NCI-H345 treated with DMSO at 0.1 percent for 48 hours (cell line): ENCODE data around the gene CD46.
"Not testable (repeated sequence)": the region's sequence is repeated elsewhere in the genome, so short reads cannot be mapped to it uniquely, and the experiment has no call there.

Experiments
- DNase-seq: peaks from one replicate; lab custom pipeline; 2025; ENCODE audit not compliant: unreplicated experiment; lab: John Stamatoyannopoulos, UW

Gene CD46

GRCh38 chr1:207750631-207751305 is 1.1 kb upstream of the CD46 start:
- DNase-seq = no peak

DNA sequence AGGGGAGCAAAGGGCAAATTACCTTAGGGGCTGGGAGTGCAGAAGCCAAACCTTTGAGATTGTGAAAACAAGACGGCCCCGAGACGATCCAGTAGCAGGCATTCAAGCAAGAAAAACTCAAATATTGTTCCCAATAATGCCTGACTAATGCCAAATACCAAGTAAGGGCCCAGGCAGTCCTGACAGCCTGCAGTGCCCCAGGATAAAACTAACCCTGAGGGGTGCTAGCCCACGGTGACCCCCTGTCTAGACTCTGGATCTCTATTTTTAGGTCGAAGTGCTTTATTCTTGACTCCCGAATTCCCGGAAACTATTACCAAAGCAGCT is 428 bp upstream of the CD46 start:
- DNase-seq = not testable (repeated sequence)

GRCh38 chr1:207752456-207752998 is 673 bp downstream of the CD46 start:
- DNase-seq = peak; percentile 15

GRCh38 chr1:207753611-207754010 is 1.8 kb downstream of the CD46 start:
- no peak for DNase-seq

GRCh38 chr1:207754011-207754410 is 2.2 kb downstream of the CD46 start:
- no peak for DNase-seq

GRCh38 chr1:207754974-207755700 is 3.3 kb downstream of the CD46 start:
- DNase-seq = no peak

- no peak for DNase-seq
These were observed 4.2 kb downstream of the CD46 start for GRCh38 chr1:207755846-207756693.

GRCh38 chr1:207762622-207763021 is 10.8 kb downstream of the CD46 start:
- DNase-seq = no peak

GRCh38 chr1:207763091-207763490 is 11.2 kb downstream of the CD46 start:
- no peak for DNase-seq

DNA sequence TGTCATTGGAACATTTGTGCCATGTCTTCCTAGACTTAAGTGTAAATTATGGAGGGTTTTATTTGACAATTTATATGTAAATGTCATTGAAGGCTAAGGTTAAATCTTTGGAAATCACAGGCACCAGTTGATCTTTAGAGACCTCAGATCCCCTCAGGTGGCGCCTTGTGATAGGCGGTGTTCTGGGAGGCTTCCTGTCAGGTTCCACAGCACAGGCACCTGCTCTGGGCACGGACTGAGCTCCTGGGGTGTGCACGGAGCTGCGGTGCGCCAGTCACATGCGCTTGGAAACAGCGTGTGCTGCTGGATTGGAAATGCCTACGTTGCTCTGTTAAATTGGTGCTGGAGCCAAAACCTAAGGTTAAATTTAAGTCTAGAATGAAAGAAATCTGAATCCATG is 12.1 kb downstream of the CD46 start:
- no peak for DNase-seq

DNA sequence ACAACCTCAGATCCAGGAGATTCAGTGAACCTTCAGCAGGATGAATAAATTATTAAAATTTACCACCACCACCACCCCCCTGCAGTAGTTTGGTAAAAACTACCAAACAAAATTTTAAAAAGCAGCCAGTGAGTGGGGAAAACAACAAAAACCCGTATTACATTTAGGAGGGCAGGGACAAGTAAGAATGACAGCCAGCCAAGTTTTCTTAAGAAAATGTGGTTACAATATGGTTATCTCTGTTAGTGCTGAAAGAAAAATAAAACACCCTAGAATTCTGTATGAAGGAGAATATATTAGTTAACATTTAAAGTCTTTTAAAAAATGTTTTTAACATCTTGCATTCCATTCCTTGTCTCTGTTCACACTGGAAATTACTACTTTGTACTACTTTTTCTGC is 14.7 kb downstream of the CD46 start:
- no peak for DNase-seq

GRCh38 chr1:207770514-207770913 is 18.7 kb downstream of the CD46 start:
- not testable (repeated sequence) for DNase-seq

GRCh38 chr1:207776045-207776444 is 24.2 kb downstream of the CD46 start:
- not testable (repeated sequence) for DNase-seq

- DNase-seq = not testable (repeated sequence)
These were observed 25.6 kb downstream of the CD46 start for GRCh38 chr1:207777412-207777811.

- DNase-seq = no peak
These were observed 27.2 kb downstream of the CD46 start for GRCh38 chr1:207779008-207779407.

- no peak for DNase-seq
These were observed 29.5 kb downstream of the CD46 start for GRCh38 chr1:207781312-207781711.

DNA sequence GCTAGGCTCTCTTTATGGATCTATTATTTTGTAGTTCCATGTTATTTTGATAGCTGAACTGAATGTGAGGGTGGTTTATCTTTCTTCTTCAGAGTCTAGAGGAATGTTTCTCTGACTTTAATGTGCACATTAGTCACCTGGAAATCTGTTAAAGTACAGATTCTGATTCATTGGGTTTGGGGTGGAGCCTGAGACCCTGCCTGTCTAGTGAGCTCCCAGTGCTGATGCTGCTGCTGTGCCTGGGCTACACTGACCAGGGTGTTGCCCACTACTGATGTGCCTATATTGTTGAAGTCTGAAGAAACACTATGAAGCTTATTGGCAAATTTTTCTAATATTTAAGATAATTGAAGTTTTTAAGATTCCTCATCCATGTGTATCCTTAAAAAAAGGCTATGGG is 35.9 kb downstream of the CD46 start:
- DNase-seq = no peak

DNA sequence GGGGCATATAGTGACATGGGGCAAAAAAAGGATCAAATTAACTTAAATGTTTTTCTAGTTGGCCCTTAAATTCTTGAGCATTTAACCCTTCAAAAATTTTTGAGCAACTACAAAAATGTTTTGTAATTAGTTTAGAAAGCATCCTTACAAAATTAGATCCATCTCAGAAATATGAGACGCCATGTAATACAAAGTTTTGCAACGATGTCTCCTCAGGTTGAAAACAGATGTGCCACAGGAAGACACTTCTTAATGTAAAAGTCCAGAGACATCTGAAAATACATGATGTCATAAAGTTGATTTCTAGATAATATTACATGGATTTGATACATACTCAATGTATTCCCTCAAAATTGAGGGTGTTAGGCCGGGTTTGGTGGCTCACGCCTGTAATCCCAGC is 37.5 kb downstream of the CD46 start:
- DNase-seq = no peak

DNA sequence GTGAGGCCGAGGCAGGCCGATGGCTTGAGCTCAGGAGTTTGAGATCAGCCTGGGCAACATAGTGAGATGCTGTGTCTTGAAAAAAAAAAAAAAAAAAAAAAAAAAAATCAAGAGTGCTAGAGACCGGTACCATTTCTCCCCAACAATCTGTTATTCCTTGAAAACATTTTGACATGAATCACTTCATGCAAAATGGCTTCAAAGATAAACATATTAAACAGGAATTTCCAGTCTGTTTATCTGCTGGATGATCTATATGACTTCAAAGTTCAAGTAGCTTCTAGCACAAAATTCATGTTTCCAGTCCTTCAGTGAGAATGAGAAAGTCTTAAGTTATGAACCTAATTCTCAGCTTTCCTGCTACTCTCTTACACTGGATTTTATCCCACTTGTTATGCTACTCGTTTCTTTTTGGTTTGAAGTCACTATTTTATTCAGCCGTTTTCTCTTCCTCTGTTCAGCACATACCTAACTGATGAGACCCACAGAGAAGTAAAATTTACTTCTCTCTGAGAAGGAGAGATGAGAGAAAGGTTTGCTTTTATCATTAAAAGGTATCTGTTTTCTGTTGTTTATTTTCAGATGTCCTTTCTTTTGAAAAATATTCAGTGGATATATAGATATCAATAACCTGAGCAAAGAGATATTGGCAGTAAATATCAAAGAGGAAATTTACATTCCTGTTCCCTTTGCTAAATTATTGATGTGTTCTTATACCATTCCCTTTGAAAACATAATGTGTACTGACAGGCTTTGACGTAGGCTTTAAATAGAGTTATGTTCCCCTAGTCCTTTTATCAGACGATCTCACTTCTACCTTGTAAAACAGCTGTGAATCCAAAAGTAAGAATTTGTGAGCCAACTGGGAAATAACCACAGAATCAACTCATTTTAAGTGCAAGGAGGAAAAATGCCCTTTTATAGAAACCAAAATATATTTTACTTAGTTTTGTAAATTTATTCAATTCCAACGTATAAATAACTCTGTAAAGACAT is 38.2 kb downstream of the CD46 start:
- no peak for DNase-seq

DNA sequence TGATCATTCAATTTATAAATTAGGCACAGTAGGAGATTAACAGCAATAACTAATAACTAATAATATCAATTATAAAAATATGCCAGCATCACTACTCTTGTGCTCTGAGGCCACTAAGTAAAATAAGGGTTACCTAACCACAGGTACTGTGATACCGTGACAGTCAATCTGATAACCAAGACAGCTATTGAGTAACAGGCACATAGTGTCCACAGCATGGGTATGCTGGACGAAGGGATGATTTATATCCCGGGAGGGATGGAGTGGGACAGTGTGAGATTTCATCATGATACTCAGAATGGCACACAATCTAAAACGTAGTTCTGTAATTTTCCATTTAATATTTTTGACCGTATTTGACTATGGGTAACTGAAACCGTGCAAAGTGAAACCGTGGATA is 39.4 kb downstream of the CD46 start:
- DNase-seq = no peak
